ENCODE results near the gene LENG8.

DNA sequence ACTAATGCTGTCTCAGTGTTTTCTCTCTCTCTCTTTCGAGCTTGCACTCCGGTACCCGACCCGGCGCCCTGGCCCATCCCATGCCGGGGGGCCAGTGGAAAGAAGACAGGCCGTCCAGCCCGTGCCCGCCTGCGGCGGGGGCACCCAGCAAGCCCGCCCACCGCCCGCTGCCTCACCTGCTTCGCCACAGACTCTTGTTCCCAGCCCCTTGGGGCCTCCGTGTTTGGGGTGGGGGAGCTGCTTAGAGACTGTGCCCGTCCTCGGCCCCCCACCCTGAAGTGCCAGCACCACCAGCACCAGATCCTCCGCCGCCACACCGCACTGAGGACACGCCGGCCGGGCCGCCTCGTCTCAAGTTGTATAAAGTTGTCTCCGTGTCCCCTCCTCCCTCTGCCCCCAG lies 12.2 kb downstream of the LENG8 start:
- no peak for TF ChIP-seq HDAC2 (IDR thresholded peaks at IDR 0.05)
- TF ChIP-seq EP300 (IDR thresholded peaks at IDR 0.05; ENCODE audit: borderline replicate concordance in 1 of 2, control insufficient read depth in 1 of 2, low read depth in 2 of 2, low read length in 2 of 2) = no peak
- TF ChIP-seq, protein P1, sequence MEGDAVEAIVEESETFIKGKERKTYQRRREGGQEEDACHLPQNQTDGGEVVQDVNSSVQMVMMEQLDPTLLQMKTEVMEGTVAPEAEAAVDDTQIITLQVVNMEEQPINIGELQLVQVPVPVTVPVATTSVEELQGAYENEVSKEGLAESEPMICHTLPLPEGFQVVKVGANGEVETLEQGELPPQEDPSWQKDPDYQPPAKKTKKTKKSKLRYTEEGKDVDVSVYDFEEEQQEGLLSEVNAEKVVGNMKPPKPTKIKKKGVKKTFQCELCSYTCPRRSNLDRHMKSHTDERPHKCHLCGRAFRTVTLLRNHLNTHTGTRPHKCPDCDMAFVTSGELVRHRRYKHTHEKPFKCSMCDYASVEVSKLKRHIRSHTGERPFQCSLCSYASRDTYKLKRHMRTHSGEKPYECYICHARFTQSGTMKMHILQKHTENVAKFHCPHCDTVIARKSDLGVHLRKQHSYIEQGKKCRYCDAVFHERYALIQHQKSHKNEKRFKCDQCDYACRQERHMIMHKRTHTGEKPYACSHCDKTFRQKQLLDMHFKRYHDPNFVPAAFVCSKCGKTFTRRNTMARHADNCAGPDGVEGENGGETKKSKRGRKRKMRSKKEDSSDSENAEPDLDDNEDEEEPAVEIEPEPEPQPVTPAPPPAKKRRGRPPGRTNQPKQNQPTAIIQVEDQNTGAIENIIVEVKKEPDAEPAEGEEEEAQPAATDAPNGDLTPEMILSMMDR (IDR thresholded peaks at IDR 0.05 in 2 of 3, conservative IDR thresholded peaks at IDR 0.05 in 1 of 3; ENCODE audit: control insufficient read depth in 2 of 3, extremely low read depth in 1 of 3, insufficient read depth in 1 of 3, low read depth in 3 of 3, low read length in 3 of 3) = no peak
- peak; percentile 50; the same call in 1 of the 2 replicates for TF ChIP-seq POLR2A (IDR thresholded peaks at IDR 0.05; ENCODE audit: low read depth, low read length)
- TF ChIP-seq, protein P2, sequence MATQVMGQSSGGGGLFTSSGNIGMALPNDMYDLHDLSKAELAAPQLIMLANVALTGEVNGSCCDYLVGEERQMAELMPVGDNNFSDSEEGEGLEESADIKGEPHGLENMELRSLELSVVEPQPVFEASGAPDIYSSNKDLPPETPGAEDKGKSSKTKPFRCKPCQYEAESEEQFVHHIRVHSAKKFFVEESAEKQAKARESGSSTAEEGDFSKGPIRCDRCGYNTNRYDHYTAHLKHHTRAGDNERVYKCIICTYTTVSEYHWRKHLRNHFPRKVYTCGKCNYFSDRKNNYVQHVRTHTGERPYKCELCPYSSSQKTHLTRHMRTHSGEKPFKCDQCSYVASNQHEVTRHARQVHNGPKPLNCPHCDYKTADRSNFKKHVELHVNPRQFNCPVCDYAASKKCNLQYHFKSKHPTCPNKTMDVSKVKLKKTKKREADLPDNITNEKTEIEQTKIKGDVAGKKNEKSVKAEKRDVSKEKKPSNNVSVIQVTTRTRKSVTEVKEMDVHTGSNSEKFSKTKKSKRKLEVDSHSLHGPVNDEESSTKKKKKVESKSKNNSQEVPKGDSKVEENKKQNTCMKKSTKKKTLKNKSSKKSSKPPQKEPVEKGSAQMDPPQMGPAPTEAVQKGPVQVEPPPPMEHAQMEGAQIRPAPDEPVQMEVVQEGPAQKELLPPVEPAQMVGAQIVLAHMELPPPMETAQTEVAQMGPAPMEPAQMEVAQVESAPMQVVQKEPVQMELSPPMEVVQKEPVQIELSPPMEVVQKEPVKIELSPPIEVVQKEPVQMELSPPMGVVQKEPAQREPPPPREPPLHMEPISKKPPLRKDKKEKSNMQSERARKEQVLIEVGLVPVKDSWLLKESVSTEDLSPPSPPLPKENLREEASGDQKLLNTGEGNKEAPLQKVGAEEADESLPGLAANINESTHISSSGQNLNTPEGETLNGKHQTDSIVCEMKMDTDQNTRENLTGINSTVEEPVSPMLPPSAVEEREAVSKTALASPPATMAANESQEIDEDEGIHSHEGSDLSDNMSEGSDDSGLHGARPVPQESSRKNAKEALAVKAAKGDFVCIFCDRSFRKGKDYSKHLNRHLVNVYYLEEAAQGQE (IDR thresholded peaks at IDR 0.05; ENCODE audit: low read depth, low read length) = no peak
- no peak for TF ChIP-seq ZBED1 (IDR thresholded peaks at IDR 0.05; ENCODE audit: borderline replicate concordance)
- TF ChIP-seq, protein P3, sequence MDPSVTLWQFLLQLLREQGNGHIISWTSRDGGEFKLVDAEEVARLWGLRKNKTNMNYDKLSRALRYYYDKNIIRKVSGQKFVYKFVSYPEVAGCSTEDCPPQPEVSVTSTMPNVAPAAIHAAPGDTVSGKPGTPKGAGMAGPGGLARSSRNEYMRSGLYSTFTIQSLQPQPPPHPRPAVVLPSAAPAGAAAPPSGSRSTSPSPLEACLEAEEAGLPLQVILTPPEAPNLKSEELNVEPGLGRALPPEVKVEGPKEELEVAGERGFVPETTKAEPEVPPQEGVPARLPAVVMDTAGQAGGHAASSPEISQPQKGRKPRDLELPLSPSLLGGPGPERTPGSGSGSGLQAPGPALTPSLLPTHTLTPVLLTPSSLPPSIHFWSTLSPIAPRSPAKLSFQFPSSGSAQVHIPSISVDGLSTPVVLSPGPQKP (IDR thresholded peaks at IDR 0.05; ENCODE audit: low read depth, low read length) = no peak
- TF ChIP-seq TAF1 (IDR thresholded peaks at IDR 0.05; ENCODE audit: borderline replicate concordance, low read depth, low read length) = no peak

All from GM12878 (cell line).